Mesodermal cell (in vitro differentiated cells): Measurements from ENCODE around the gene LAMC1.

Source experiments
- H3K27ac ChIP-seq: 2 replicates; pipeline ENCODE4 v1.7.0; 2013; ENCODE audit warnings: mild to moderate bottlenecking, low read depth, low read length, moderate library complexity; ENCODE audit not compliant: severe bottlenecking
- H3K36me3 ChIP-seq: 2 replicates; pipeline ENCODE4 v1.7.1; 2013; ENCODE audit warnings: mild to moderate bottlenecking, low read length, moderate library complexity; ENCODE audit not compliant: control insufficient read depth, insufficient read depth
- H3K4me1 ChIP-seq: one replicate; pipeline ENCODE4 v1.7.1; 2013; ENCODE audit warnings: mild to moderate bottlenecking, low read length; ENCODE audit not compliant: insufficient read depth, control insufficient read depth, poor library complexity, severe bottlenecking
- H3K4me3 ChIP-seq: 2 replicates; pipeline ENCODE4 v1.7.0; 2013; ENCODE audit warnings: low read length, control low read depth, mild to moderate bottlenecking; ENCODE audit not compliant: insufficient read depth, poor library complexity, severe bottlenecking; ENCODE audit errors: extremely low read depth
- H3K9me3 ChIP-seq: 2 replicates; pipeline ENCODE4 v1.7.1; 2013; ENCODE audit warnings: mild to moderate bottlenecking, low read length, moderate library complexity; ENCODE audit not compliant: control insufficient read depth
- WGBS, 2 experiments: methylation state at CpG; one replicate each; pipeline ENCODE4 v1.1.5; 2013; ENCODE audit warnings: missing lambda C conversion rate in 2 of 2; ENCODE audit not compliant: insufficient coverage in 2 of 2; 5-methylcytosine and 5-hydroxymethylcytosine counted together

The LAMC1 gene

DNA sequence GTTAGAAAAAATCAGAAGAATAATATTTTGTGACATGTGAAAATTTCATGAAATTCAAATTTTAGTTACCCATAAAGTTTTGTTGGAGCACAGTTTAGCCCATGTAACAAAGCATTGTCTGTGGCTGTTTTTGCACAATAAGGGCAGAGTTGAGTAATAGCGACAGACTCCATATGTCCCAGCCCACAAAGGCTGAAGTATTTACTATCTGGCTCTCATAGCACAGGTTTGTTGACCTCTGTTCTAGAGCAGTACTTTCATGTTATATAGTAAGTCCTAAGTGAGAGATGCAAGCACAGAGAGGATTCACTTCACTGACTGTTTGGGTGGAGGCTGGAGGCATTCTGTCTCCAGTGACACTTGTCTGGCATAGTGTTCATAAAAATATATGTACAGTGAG, 6.8 kb downstream of the LAMC1 start:
- Histone ChIP-seq H3K4me1 (peaks cover 37% of the 10 kb centered on the region), H3K4me3 (no peak overlapping the region), H3K36me3 (peaks cover 10% of the 10 kb centered on the region), H3K9me3 (no peaks in the 10 kb centered on the region), H3K27ac (peak overlapping the region; percentile 75)
- 100% methylated on average over 1 of the region's 1 CpG; no CpG with 5 or more reads in 1 of the 2 experiments for WGBS, 2 experiments

DNA sequence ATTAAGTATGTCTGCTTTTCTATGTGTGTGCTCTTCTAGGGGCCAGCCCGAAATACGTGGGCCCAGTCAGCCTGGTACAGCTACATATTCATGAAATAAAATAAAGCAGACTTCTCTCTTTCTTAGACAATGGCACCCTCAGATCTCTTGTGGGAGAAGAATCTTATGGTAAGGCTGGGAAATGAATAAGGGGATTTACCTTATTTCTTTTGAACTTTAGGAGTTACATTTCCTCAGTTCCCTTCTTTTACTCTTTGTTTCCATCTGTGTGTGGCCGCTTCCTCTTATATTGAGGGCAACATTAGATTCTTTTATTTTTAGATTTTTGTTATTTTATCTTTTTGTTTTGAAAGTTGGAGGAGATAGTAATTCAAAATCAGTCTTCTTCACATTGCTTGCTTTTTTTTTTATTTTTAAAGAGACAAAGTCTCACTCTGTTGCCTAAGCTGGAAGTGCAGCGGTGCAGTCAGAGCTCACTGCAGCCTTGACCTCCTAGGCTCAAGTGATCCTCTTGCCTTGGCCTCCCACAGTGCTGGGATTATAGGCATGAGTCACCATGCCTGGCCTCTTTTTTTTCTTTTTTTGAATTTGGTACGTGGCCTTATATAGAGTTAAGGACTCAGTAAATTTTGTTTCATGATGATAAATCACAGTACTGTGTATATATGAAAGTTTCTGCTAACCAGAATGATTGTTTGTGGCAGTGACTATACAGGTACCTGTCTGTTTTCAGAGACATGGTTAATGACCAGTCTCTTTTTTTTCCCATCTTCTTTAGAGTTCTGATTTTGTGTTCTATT, 9.1 kb downstream of the LAMC1 start:
- peaks cover 31% of the 10 kb centered on the region for H3K4me1 ChIP-seq
- H3K4me3 ChIP-seq, result no peak overlapping the region
- 80 to 82% methylated on average over 1 of the region's 5 CpGs for WGBS, 2 experiments

DNA sequence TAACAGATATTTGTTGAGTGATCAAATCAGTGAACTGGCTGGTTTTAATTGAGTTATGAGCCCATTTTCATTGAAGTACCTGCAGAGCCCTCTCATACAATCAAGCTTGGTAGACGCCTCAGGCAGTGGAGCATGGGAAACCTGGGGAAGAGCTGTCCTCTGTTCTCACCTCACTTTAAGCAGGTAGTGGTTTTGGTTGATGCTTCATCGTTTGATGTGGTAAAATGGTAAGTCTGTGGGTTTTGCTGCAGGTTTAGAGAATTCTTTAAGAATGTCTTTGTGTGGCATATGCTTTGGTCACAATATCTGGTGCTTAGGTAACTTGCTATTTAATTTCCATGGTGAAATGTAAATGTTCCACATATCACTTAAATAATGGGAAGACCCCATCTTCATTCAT, 10.0 kb downstream of the LAMC1 start:
- Histone ChIP-seq H3K36me3 (peaks cover 10% of the 10 kb centered on the region), H3K9me3 (no peaks in the 10 kb centered on the region), H3K27ac (no peak overlapping the region), H3K4me3 (no peak overlapping the region), H3K4me1 (peaks cover 37% of the 10 kb centered on the region)
- WGBS, 2 experiments, result 80 to 93% methylated on average over 2 of the region's 2 CpGs

More for the DNA sequence above, 9.1 kb downstream of the LAMC1 start:
- H3K27ac ChIP-seq, result no peak overlapping the region
- H3K36me3 ChIP-seq, result peaks cover 10% of the 10 kb centered on the region
- H3K9me3 ChIP-seq, result no peaks in the 10 kb centered on the region

DNA sequence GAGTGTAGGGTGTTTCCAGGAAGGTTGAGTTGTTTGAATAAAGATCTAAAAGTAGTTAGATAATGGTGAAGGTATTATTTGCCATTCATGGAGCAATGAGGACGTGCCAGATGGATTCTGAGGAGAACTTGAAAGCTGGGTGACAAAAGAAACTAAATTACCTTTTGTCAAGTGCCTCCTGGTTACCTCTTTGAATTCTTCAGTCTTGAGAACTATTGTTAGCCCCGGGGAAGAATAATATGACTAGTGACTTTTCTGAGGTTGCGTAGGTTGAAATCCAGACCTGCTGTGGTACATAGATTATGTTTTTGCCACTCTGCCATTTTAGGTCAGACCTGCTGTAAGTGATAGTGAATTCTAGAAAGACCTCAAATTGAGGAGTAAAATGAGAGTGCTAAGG, 11.5 kb downstream of the LAMC1 start:
- Histone ChIP-seq H3K4me3 (no peak overlapping the region), H3K9me3 (no peaks in the 10 kb centered on the region), H3K36me3 (peaks cover 10% of the 10 kb centered on the region), H3K27ac (no peak overlapping the region), H3K4me1 (peaks cover 43% of the 10 kb centered on the region)
- WGBS, 2 experiments, result 76 to 78% methylated on average over 3 of the region's 3 CpGs

DNA sequence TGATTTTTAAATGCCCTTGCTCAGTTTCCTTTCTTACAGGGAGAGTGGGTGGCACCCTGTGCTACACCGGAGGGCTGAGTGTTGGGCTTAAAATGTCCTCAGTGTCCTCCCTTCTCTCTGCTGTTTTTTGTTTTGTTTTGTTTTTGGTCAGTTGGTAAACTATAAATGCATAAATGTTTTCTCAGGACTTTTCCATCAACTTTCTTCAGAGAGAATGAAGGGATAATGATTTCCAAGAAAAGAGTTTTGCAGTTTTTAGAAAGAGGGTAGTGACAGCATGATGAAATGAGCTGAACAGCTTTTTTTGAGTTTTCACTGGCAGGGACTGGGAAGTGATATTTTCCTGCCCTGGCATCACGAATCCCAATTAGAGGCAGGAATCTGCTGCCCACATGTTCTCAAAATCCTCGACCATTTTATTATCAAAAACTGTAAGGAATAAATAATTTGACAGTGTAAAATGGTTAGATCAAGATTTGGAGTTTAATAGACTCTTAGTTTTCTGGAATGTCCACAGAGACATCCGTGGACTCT, 15.2 kb downstream of the LAMC1 start:
- no CpG with 5 or more reads among the region's 4 CpGs for WGBS, 2 experiments
- Histone ChIP-seq H3K9me3 (no peaks in the 10 kb centered on the region), H3K4me3 (no peak overlapping the region), H3K36me3 (peaks cover 6% of the 10 kb centered on the region), H3K27ac (no peak overlapping the region), H3K4me1 (peaks cover 57% of the 10 kb centered on the region)

DNA sequence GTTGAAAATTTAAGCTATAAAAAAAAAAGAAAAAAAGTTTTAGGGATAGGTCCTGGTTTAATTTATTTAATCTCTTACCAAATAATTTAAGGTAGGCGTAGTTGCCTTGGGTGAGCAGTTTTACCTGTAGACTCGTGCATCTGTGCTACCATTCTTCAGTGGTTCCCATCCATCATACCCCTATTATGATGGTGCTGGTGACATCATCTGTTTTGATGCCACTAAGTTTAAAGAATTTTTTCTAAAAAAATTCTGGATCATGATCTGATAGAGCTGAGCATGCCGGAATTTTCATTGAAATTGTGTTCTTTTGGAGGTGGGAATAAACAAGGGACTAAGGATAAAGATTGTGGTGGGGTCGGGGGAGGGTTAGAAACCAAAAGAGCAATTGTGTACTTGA, 15.7 kb downstream of the LAMC1 start:
- Histone ChIP-seq H3K4me1 (peaks cover 60% of the 10 kb centered on the region), H3K27ac (no peak overlapping the region), H3K36me3 (peaks cover under 1% of the 10 kb centered on the region), H3K9me3 (no peaks in the 10 kb centered on the region), H3K4me3 (no peak overlapping the region)
- WGBS, 2 experiments, result 90 to 100% methylated on average over 2 of the region's 4 CpGs

DNA sequence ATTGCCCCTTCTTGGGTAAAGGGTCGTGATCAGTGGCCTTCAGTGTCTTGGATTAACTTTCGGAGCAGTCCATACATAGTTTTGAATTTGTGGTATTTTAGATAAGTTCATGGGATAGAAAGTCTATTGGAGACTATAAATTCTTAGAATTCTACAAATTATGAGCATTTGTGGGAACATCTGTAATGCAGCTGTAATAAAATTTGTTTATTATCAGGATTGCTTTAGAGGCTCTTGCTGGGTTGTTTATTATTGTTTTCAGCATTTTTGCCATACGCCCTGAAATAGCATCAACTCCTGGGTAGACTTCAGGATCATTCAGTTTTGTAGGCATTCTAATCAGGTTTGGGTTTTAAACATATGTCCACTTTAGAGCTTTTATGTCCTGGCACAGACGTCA, 16.1 kb downstream of the LAMC1 start:
- Histone ChIP-seq H3K4me1 (peaks cover 64% of the 10 kb centered on the region), H3K4me3 (no peak overlapping the region), H3K36me3 (no peaks in the 10 kb centered on the region), H3K27ac (peak overlapping the region; percentile 87), H3K9me3 (no peaks in the 10 kb centered on the region)
- 71 to 91% methylated on average over 2 to 4 of the region's 4 CpGs for WGBS, 2 experiments

DNA sequence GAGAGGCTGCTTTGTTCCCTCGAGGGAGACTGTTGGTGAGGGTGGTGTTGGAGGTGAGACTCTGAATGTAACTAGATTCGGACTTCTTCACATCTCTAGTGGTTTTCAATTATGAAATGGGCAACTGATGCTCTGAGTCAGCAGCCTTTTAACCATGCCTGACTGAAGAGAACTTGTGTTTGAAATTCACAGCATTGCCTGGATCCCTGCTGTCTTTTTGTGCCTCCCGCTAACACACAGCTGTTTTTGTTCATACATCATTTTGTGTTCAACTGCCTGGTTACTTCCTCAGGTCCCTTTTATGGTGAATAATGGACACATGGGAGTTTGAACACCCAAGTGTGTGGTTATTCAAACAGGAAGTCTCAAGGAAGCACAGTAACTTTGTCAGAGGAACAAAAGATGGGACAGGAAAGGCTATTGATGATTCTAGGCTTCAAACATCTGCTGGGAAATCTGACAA, 16.8 kb downstream of the LAMC1 start:
- Histone ChIP-seq H3K36me3 (no peaks in the 10 kb centered on the region), H3K27ac (peak overlapping the region; percentile 87), H3K4me3 (no peak overlapping the region), H3K9me3 (no peaks in the 10 kb centered on the region), H3K4me1 (peaks cover 69% of the 10 kb centered on the region)
- WGBS, 2 experiments, result 38 to 43% methylated on average over 1 to 3 of the region's 3 CpGs

DNA sequence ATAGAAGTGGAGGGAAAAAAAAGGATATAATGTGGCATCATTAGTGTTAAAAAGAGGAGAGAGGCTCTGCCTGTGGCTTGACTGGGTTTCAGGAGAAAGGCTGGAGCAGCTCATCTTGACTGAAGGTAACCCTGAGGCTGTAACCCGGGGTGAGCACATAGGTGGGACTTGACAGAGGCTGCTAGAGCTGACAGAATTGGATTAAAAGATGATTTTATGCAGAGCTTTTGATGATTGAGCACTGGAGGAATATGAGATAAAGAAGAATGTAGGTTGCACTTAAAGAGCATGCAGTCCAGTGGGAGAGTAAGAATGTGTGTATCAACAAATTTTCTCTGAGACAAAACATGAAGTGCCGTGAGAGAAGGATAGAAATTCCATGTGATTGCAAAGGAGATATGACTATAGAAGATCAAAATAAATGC, 17.3 kb downstream of the LAMC1 start:
- Histone ChIP-seq H3K4me3 (no peak overlapping the region), H3K4me1 (peaks cover 69% of the 10 kb centered on the region), H3K9me3 (no peaks in the 10 kb centered on the region), H3K27ac (peak overlapping the region; percentile 87), H3K36me3 (no peaks in the 10 kb centered on the region)
- WGBS, 2 experiments, result 73 to 89% methylated on average over 1 to 2 of the region's 2 CpGs

DNA sequence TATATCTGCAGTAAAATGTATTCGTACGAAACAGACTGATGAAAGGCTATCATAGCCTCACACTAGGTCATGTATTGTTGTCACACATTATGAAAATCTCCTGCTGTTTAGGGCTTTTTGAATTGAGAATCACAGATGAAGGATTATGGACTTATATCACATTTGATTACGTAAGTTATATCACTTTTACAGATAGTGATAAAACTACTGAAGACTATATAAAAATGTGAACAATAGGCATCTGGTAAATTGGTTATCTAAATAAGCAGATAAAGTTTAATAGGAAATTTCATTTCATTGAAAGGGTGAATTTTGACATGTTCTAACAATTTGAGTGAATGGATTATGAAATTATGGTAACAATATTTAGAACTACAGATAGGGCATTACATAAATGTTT, 20.0 kb downstream of the LAMC1 start:
- H3K9me3 ChIP-seq, result no peaks in the 10 kb centered on the region
- H3K27ac ChIP-seq, result no peak overlapping the region
- H3K4me1 ChIP-seq, result peaks cover 60% of the 10 kb centered on the region
- no peak overlapping the region for H3K4me3 ChIP-seq
- no CpG with 5 or more reads among the region's 3 CpGs for WGBS, 2 experiments
- H3K36me3 ChIP-seq, result no peaks in the 10 kb centered on the region
